ENCODE data around the gene KAT2B. TPM values are rescaled to one million over a fixed set of nuclear protein-coding genes. Genes with fewer than 3 reads are reported as not detected.
A peak's percentile ranks its signal among the peaks of the same experiment; 100 is the strongest.

KAT2B gene
- total RNA-seq, 4 donors from 2014 or later: 39.4 to 87.3 (median 61.1) TPM

DNA sequence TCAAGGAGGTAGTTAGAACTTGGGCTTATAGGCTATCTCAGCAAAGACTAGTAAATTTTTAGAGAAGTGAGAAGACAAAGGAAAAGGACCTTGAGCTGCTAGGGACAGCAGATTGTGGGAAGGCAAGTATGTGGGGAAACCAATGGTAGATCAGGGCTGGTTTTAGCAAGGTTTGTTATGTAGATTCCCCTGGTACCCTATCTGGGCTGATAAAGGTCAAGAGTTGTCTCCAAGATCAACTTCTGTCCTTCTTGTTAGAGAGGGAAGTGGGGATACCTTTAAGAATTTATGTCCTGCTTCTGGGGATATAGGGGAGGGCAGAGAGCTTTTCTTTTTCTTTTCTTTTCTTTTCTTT is 28.9 kb downstream of the KAT2B start:
- H3K27me3 ChIP-seq: no peaks in the 10 kb centered on the region
- H3K9me3 ChIP-seq: no peaks in the 10 kb centered on the region
- H3K4me1 ChIP-seq: peaks cover 45 to 61% of the 10 kb centered on the region in 2 donors
- no peaks in the 10 kb centered on the region for H3K36me3 ChIP-seq
- DNase-seq (no peak), ATAC-seq (no peak)
- in situ Hi-C loops (cut with MboI; ENCODE audit: low sequenced_read_pairs in 4 of 4) (no loop called here), intact Hi-C loops (cut with DNase I; ENCODE audit: low total_unique reads) (no loop called here)
- no peak overlapping the region for H3K4me3 ChIP-seq
- TF ChIP-seq POLR2A (IDR thresholded peaks at IDR 0.05): no peak
- TF ChIP-seq, protein P1, sequence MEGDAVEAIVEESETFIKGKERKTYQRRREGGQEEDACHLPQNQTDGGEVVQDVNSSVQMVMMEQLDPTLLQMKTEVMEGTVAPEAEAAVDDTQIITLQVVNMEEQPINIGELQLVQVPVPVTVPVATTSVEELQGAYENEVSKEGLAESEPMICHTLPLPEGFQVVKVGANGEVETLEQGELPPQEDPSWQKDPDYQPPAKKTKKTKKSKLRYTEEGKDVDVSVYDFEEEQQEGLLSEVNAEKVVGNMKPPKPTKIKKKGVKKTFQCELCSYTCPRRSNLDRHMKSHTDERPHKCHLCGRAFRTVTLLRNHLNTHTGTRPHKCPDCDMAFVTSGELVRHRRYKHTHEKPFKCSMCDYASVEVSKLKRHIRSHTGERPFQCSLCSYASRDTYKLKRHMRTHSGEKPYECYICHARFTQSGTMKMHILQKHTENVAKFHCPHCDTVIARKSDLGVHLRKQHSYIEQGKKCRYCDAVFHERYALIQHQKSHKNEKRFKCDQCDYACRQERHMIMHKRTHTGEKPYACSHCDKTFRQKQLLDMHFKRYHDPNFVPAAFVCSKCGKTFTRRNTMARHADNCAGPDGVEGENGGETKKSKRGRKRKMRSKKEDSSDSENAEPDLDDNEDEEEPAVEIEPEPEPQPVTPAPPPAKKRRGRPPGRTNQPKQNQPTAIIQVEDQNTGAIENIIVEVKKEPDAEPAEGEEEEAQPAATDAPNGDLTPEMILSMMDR (IDR thresholded peaks at IDR 0.05 in 4 of 5, conservative IDR thresholded peaks at IDR 0.05 in 1 of 5): no peak
- peak overlapping the region in 1 of 4 donors; percentile 3 for H3K27ac ChIP-seq

DNA sequence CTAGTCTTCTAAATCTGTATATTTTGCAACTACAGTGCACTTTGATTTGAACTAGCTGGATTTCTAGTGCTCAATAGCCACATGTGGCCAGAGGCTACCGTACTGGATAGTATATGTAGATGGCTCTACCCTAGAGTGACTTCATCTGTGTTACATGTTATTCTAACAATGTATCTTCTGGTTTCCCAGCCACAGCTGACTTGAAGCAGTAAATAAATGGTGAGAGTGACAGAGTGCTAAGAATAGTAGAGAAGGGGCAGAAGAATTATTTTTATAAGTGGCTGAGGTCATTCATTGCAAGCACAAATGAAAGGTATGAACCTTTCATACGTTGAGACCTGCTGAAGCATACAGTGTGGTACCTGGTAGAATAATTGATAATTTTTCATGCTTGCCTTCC is 30.9 kb downstream of the KAT2B start:
- in situ Hi-C loops (cut with MboI; ENCODE audit: low sequenced_read_pairs in 4 of 4) (no loop called here), intact Hi-C loops (cut with DNase I; ENCODE audit: low total_unique reads) (no loop called here)
- ATAC-seq (peak; percentile 90 to 94), DNase-seq (no peak)
- Histone ChIP-seq H3K27me3 (no peaks in the 10 kb centered on the region), H3K27ac (peak overlapping the region; percentile 26 to 76 (median 68)), H3K4me1 (peaks cover 32 to 48% of the 10 kb centered on the region in 2 donors), H3K36me3 (no peaks in the 10 kb centered on the region), H3K4me3 (no peak overlapping the region), H3K9me3 (no peaks in the 10 kb centered on the region)
- TF ChIP-seq, protein P1 (IDR thresholded peaks at IDR 0.05 in 4 of 5, conservative IDR thresholded peaks at IDR 0.05 in 1 of 5): no peak
- TF ChIP-seq POLR2A (IDR thresholded peaks at IDR 0.05): no peak

DNA sequence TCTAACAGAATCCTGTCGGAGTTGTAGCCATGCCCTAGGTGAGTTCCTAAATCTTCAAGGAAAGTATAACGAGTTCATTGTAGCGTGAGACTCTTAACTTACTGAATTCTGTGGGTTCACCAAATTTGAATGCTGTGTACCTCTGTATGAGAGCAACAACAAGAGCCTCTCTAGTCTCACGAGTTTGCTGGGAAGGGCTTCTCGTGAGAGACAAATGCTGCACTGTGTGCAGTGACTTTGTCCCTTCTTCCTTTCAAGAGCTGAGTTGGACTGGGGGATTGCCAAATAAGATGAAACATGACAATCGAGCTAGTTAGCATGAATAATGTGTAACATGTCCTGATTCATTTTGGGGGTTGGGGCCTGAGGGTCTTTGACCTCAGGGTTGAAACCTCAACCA is 32.2 kb downstream of the KAT2B start:
- in situ Hi-C loops (cut with MboI; ENCODE audit: low sequenced_read_pairs in 4 of 4): no loop called here
- DNase-seq: no peak
- peaks cover 26 to 42% of the 10 kb centered on the region in 2 donors for H3K4me1 ChIP-seq
- no peaks in the 10 kb centered on the region for H3K9me3 ChIP-seq
- no peak overlapping the region for H3K4me3 ChIP-seq
- H3K27me3 ChIP-seq: no peaks in the 10 kb centered on the region
- no peaks in the 10 kb centered on the region for H3K36me3 ChIP-seq
- TF ChIP-seq, protein P1 (IDR thresholded peaks at IDR 0.05 in 4 of 5, conservative IDR thresholded peaks at IDR 0.05 in 1 of 5): no peak
- TF ChIP-seq POLR2A (IDR thresholded peaks at IDR 0.05): no peak
- peak overlapping the region; percentile 5 to 76 (median 68) for H3K27ac ChIP-seq
- intact Hi-C loops (cut with DNase I; ENCODE audit: low total_unique reads): no loop called here
- peak; percentile 31 to 72 for ATAC-seq

DNA sequence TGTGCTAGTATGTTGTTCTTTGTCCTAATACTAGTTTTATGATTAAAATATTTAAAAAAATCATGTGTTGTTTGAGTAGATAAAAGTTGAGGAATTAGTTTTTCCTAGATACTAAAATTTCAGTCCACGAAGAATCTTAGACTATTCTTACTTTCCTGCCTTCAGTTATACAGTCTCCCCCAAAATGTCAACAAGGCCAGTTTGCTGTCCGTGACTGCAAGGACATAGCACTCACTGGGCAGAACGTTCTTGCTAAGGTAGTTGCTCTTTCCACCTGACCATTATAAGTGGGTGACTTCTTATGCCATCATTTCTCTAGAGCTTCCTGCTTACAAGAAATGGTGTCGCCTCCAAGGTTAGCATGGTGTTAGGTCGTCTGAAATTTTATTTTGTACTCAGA is 32.8 kb downstream of the KAT2B start:
- no peaks in the 10 kb centered on the region for H3K9me3 ChIP-seq
- TF ChIP-seq POLR2A (IDR thresholded peaks at IDR 0.05): no peak
- TF ChIP-seq, protein P1 (IDR thresholded peaks at IDR 0.05 in 4 of 5, conservative IDR thresholded peaks at IDR 0.05 in 1 of 5): no peak
- in situ Hi-C loops (cut with MboI; ENCODE audit: low sequenced_read_pairs in 4 of 4) (no loop called here), intact Hi-C loops (cut with DNase I; ENCODE audit: low total_unique reads) (no loop called here)
- ATAC-seq (peak in 1 of 2 donors; percentile 20), DNase-seq (no peak)
- peak overlapping the region; percentile 5 to 76 (median 68) for H3K27ac ChIP-seq
- H3K4me1 ChIP-seq: peaks cover 22 to 42% of the 10 kb centered on the region in 2 donors
- no peaks in the 10 kb centered on the region for H3K27me3 ChIP-seq
- no peaks in the 10 kb centered on the region for H3K36me3 ChIP-seq
- no peak overlapping the region for H3K4me3 ChIP-seq

DNA sequence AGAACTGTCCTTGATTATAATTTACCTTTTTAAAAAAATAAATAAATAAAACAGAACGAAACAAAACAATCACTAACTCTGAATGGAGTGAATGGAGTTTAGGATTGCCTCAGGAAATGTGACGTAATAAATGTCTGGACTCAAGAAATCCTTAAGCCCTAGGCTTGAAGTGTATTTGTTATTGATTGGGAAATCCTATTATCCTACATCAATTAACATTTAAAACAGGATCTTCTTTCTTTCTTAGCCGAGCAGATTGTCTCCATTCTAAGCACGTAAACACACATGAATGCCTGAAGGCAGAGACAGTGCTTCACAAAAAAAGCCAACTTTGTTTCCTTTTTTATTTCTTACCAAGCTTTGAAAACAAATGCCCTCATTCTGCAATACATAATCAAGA is 33.4 kb downstream of the KAT2B start:
- intact Hi-C loops (cut with DNase I; ENCODE audit: low total_unique reads): no loop called here
- DNase-seq (no peak), ATAC-seq (no peak)
- Histone ChIP-seq H3K9me3 (no peaks in the 10 kb centered on the region), H3K4me3 (no peak overlapping the region), H3K36me3 (no peaks in the 10 kb centered on the region), H3K27ac (peak overlapping the region in 3 of 4 donors; percentile 67 to 76 (median 70)), H3K4me1 (peaks cover 22 to 39% of the 10 kb centered on the region in 2 donors), H3K27me3 (no peaks in the 10 kb centered on the region)
- in situ Hi-C loops (cut with MboI; ENCODE audit: low sequenced_read_pairs in 4 of 4): no loop called here
- TF ChIP-seq POLR2A (IDR thresholded peaks at IDR 0.05): no peak
- TF ChIP-seq, protein P1 (IDR thresholded peaks at IDR 0.05 in 4 of 5, conservative IDR thresholded peaks at IDR 0.05 in 1 of 5): no peak
